H54 (cell line): ENCODE measurements around the gene USP12.

Experiments used
- DNase-seq: peaks from one replicate; pipeline ENCODE4 v3.0.0; 2011; ENCODE audit warnings: low spot score, mixed read lengths; ENCODE audit not compliant: insufficient read length
- FAIRE-seq: peaks from 3 replicates; lab custom pipeline; 2011; peaks lifted over from hg19 to GRCh38; lab: Jason Lieb, UNC
- POLR2A ChIP-seq: IDR thresholded peaks from 2 replicates; pipeline ENCODE4 v1.6.1; 2011; ENCODE audit warnings: low read depth, mild to moderate bottlenecking, low read length

Gene USP12

DNA sequence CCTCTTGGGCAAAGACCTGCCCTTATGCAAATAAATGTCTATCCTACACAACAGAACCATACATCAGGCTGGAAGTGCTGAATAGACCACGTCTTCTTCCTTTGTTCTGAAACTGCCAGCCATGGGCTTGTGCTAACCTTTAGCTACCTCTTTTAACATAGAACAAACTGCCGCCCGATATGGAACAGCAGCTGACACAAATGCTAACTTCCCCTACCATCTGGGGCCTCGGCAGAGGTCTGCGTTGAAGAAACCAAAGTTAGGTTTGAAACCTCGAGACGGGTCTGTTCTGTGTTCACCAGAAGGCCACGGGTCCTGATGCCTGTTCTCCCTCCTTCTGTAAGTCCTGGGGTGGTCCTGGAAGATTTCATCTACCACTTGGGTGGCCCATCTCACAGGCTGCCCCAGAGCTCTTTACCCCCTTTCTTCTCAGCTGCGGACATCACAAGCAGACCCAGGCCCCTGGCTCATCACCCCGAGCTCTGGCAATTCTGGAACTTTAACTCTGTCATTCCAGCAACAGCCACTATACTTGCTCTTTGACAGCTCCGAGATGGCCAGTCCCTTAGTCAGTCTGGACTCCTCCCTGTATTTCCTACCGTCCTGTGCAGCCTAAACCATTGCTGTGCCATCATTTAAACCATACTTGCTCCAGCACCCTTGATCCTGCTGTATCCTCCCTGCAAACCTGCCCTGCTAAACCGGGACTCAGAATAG lies 146.7 kb downstream of the USP12 start:
- no peak for TF ChIP-seq POLR2A
- no peak for FAIRE-seq
- no peak for DNase-seq

DNA sequence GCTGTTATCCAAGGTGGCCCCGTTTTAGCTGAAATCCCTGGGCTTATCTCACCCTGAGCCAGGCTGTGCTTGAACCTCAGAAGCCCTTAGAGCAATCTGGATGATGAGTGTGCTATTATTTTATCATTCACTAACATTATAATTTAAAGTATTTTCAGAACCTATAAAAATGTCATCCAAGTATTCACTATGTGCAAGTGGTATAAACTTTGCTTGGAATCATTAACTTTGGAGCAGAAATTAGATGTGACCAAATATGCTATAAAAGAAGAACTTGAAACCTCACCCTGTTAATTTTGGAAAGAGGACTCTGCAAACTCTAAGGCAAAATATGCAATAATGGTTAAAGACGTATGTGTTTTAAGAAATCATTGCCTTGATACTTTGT lies 147.5 kb downstream of the USP12 start:
- no peak for FAIRE-seq
- DNase-seq = no peak
- no peak for TF ChIP-seq POLR2A

DNA sequence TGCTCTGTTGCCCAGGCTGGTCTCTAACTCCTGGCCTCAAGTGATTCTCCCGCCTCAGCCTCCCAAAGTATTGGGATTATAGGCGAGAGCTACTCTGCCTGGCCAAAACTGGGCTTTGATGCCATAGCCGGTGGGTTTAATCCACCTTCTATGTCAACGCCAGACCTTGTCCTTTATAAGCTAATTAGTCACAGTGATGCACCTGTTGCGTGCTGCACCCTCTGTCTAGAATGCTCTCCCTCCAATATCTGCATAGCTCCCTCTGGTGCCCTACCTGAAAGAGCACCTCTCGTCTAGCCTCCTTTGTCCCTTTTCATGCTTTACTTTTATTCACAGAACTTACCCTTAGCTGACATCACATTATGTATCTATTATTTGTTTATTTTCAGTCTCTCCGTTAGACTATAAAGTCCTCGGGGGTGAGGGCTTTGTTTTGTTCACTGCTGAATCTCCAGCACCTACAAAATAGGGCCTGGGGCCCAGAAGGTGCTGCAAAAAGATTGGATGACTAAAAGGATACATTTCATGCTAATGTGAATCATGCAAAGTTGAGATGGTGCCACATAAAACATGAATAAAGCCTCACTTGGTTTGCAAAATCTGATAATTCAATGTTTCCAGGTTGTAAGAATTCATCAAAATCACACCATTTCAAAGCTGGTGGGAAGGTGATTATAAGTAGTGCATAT lies 148.1 kb downstream of the USP12 start:
- DNase-seq (no peak), FAIRE-seq (no peak)
- TF ChIP-seq POLR2A = no peak

DNA sequence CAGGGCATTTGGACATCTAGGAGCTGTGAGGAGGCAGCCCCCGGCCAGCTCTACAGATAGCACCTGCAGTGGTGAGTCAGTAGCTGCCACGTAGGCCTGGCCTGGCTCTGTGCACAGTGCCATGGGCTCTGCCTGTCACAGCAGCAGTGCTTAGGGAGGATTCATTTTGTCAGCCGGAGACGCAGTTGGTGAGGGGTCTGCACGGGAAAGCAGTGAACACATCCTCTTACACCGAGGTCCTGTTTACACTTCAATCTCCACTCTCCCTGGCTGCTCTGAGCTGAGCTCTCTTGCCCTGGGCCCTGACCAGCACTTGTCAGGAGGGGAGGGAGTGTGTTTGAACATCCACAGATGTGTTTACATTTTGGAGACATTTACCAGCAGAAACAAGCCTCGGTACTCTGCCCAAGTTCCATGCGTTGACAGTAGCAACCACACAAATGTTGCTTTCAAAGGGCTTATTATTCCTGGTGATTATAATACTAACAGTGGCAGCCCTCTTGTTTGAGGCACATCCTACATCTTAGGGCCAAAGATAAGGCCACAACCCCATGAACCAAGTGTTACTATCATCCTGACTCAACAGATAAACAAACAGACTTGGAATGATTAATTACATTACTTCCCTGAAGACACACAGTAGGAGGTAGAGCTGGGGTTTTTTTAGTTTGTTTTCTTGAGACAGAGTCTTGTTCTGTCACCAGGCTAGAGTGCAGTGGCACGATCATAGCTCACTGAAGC lies 148.9 kb downstream of the USP12 start:
- DNase-seq (no peak), FAIRE-seq (no peak)
- no peak for TF ChIP-seq POLR2A

DNA sequence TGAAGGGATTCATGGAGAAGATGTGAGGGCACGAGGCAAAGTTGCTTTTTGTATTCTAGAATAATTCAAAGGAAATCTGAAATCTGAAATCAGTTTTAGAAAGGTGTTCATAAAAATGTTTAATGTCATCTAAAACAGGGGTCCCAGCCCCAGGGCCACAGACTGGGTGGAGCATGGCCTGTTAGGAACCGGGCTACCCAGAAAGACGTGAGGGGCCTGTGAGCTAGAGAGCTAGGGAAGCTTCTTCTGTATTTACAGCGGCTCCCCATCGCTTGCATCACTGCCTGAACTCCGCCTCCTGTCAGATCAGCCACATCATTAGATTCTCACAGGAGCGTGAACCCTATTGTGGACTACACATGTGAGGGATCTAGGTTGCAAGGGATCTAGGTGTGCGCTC lies 151.2 kb downstream of the USP12 start:
- no peak for TF ChIP-seq POLR2A
- no peak for FAIRE-seq
- DNase-seq = no peak

DNA sequence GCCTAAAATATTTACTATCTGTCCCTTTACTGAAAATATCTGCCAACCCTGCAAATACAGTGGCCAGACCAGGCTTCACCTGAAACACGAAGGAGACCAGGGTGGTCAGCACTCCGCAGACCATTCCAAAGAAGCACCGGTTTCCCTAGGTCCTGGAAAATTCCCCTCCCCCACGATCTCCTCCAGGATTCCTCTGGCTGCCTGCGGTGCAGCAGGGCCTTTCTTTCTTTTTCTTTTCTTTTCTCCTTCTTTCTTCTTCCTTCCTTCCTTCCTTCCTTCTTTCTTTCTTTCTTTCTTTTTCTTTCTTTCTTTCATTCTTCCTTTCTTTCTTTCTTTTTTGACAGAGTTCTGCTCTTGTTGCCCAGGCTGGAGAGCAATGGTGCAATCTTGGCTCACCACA lies 152.7 kb downstream of the USP12 start:
- DNase-seq = no peak
- no peak for FAIRE-seq

DNA sequence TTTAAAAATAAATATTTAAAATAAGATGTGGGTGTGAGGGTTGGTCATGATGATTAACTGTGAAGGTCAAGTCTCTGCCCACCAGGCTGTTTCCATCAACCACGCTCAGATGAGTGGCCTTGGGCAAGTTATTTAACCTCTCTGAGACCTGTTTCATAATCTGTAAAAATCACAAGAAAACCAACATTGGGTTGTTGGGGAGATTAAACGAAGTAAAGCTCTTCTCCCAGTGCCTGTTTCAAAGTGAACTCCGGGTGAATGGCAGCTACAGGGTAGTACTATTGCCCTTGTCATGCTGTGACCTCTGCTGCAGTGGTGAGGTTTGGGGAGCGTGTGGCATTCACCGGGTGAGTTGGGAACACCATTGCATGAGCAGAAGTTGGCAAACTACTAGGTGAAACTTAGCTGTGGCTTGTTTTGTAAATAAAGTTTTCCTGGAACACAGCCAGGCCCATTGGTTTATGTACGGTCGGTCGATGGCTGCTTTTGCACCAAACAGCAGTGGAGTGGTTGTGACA lies 153.2 kb downstream of the USP12 start:
- no peak for FAIRE-seq
- DNase-seq = no peak
- TF ChIP-seq POLR2A = no peak

More for the DNA sequence above, 152.7 kb downstream of the USP12 start:
- TF ChIP-seq POLR2A = no peak

DNA sequence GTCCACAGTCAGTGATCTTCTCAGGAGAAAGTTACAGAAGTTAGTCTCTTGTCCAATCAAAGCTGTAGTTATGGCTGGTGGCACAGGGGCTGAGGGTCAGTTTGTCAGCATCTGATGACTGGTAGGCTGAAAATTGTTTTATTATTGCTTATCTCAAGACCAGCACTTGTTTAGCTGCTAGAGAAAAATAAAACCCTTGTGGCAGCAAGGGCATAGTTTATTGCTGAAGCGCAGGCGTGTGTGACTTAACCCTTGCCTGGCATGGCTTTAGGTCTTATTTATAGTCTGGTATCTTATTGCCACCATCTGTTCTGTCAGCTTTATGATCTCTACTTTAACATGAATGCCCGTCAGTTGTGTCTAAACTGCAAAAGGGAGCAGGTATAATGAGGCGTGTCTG lies 154.7 kb downstream of the USP12 start:
- FAIRE-seq = no peak
- DNase-seq = no peak
- no peak for TF ChIP-seq POLR2A
